ENCODE measurements around the gene PRICKLE3.

PRICKLE3 gene

GRCh38 chrX:49204017-49204416 lies 17.8 kb upstream of the PRICKLE3 start:
- Histone ChIP-seq H3K9ac (ENCODE audit: low read length) (no peak overlapping the region), H3K4me3 (ENCODE audit: low read length) (no peak overlapping the region), H3K79me2 (ENCODE audit: low read length) (no peaks in the 10 kb centered on the region), H3K9me3 (ENCODE audit: insufficient read depth, low read length) (no peaks in the 10 kb centered on the region), H4K20me1 (ENCODE audit: insufficient read depth, low read length) (no peaks in the 10 kb centered on the region), H3K4me2 (ENCODE audit: low read length) (no peak overlapping the region), H2AFZ (ENCODE audit: low read depth, low read length) (no peak overlapping the region), H3K4me1 (ENCODE audit: low read length) (peaks cover 16% of the 10 kb centered on the region), H3K27me3 (ENCODE audit: low read depth, low read length) (no peaks in the 10 kb centered on the region), H3K36me3 (replicated peaks; ENCODE audit: low read depth, low read length) (no peaks in the 10 kb centered on the region), H3K27ac (ENCODE audit: low read length) (no peak overlapping the region)
- no peak for TF ChIP-seq CTCF (IDR thresholded peaks at IDR 0.05; ENCODE audit: low read depth, low read length)
- no peak for TF ChIP-seq EZH2phosphoT487 (IDR thresholded peaks at IDR 0.05; ENCODE audit: low read depth)

GRCh38 chrX:49203536-49203935 lies 17.4 kb upstream of the PRICKLE3 start:
- H3K9me3 ChIP-seq (ENCODE audit: insufficient read depth, low read length): no peaks in the 10 kb centered on the region
- no peaks in the 10 kb centered on the region for H4K20me1 ChIP-seq (ENCODE audit: insufficient read depth, low read length)
- H3K4me3 ChIP-seq (ENCODE audit: low read length): no peak overlapping the region
- no peak overlapping the region for H3K27ac ChIP-seq (ENCODE audit: low read length)
- H3K36me3 ChIP-seq (replicated peaks; ENCODE audit: low read depth, low read length): no peaks in the 10 kb centered on the region
- H2AFZ ChIP-seq (ENCODE audit: low read depth, low read length): no peak overlapping the region
- H3K4me2 ChIP-seq (ENCODE audit: low read length): no peak overlapping the region
- H3K9ac ChIP-seq (ENCODE audit: low read length): no peak overlapping the region
- no peaks in the 10 kb centered on the region for H3K27me3 ChIP-seq (ENCODE audit: low read depth, low read length)
- TF ChIP-seq CTCF (IDR thresholded peaks at IDR 0.05; ENCODE audit: low read depth, low read length) (no peak), EZH2phosphoT487 (IDR thresholded peaks at IDR 0.05; ENCODE audit: low read depth) (no peak)
- H3K4me1 ChIP-seq (ENCODE audit: low read length): peaks cover 19% of the 10 kb centered on the region
- no peaks in the 10 kb centered on the region for H3K79me2 ChIP-seq (ENCODE audit: low read length)

DNA sequence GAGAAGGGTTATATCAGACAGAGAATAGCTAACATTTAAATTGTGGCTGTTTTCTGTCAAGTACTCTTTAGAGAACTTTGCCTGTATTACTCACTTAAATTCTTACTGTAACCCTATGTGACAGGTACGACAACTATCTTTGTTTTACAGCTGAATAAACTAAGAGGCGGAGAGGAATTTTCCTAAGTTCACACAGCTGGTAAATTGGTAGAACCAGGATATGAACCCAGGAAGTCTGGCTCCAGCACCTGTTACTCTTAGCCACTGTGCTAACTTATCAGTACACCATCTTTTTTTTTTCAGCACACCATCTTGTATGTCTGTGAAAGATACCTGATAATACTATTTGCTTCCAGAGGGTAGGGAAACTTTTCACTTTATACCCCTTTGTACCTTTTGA lies 15.8 kb upstream of the PRICKLE3 start:
- Histone ChIP-seq H3K36me3 (replicated peaks; ENCODE audit: low read depth, low read length) (no peaks in the 10 kb centered on the region), H3K4me2 (ENCODE audit: low read length) (no peak overlapping the region), H2AFZ (ENCODE audit: low read depth, low read length) (no peak overlapping the region), H3K9me3 (ENCODE audit: insufficient read depth, low read length) (no peaks in the 10 kb centered on the region), H4K20me1 (ENCODE audit: insufficient read depth, low read length) (no peaks in the 10 kb centered on the region), H3K4me1 (ENCODE audit: low read length) (peaks cover 15% of the 10 kb centered on the region), H3K4me3 (ENCODE audit: low read length) (no peak overlapping the region), H3K27ac (ENCODE audit: low read length) (no peak overlapping the region), H3K79me2 (ENCODE audit: low read length) (no peaks in the 10 kb centered on the region), H3K27me3 (ENCODE audit: low read depth, low read length) (no peaks in the 10 kb centered on the region), H3K9ac (ENCODE audit: low read length) (no peak overlapping the region)
- TF ChIP-seq CTCF (IDR thresholded peaks at IDR 0.05; ENCODE audit: low read depth, low read length) (no peak), EZH2phosphoT487 (IDR thresholded peaks at IDR 0.05; ENCODE audit: low read depth) (no peak)

- Histone ChIP-seq H3K36me3 (replicated peaks; ENCODE audit: low read depth, low read length) (no peaks in the 10 kb centered on the region), H2AFZ (ENCODE audit: low read depth, low read length) (peak within 1 kb of the TSS; percentile 56; the same call in 1 of the 2 replicates), H3K4me2 (ENCODE audit: low read length) (peak within 1 kb of the TSS; percentile 92), H3K9ac (ENCODE audit: low read length) (peak within 1 kb of the TSS; percentile 89), H4K20me1 (ENCODE audit: insufficient read depth, low read length) (no peaks in the 10 kb centered on the region), H3K9me3 (ENCODE audit: insufficient read depth, low read length) (no peaks in the 10 kb centered on the region), H3K27ac (ENCODE audit: low read length) (peak within 1 kb of the TSS; percentile 74), H3K79me2 (ENCODE audit: low read length) (no peaks in the 10 kb centered on the region), H3K4me1 (ENCODE audit: low read length) (peaks cover 12% of the 10 kb centered on the region), H3K4me3 (ENCODE audit: low read length) (peak within 1 kb of the TSS; percentile 85), H3K27me3 (ENCODE audit: low read depth, low read length) (no peaks in the 10 kb centered on the region)
- TF ChIP-seq CTCF (IDR thresholded peaks at IDR 0.05; ENCODE audit: low read depth, low read length) (no peak), EZH2phosphoT487 (IDR thresholded peaks at IDR 0.05; ENCODE audit: low read depth) (no peak)
These were observed 14.0 kb upstream of the PRICKLE3 start, which contains the start of gene SYP for GRCh38 chrX:49199906-49200771. Gene SYP, minus strand, starts transcription at chrX:49200193. Its CDS starts 7 bp downstream, at chrX:49200186.

All from OCI-LY3 (cell line).